HepG2 (cell line): ENCODE data around the gene OTUD1. TPM values are rescaled to one million over a fixed set of nuclear protein-coding genes. Genes with fewer than 3 reads are reported as not detected.

ENCODE experiments used
- ATAC-seq: fragments of 200-7000 bp; cut with Tn5 transposase; 3 replicates; pipeline ENCODE4 v1.9.1; 2020; ENCODE audit warnings: mild to moderate bottlenecking, moderate library complexity
- BruUV-seq: library from RNA; stranded (reverse); fragments of 400-500 nt; replicated peaks from 2 replicates; lab custom pipeline; 2021; lab: Mats Ljungman, UMichigan
- CTCF ChIA-PET: fragments of 300-600 bp; formaldehyde crosslinking; extraction: SDS; loops from one replicate; lab custom pipeline; 2021; ENCODE audit warnings: low total read pairs, inconsistent platforms, low intra/inter-chr PET ratio; lab: Yijun Ruan, JAX
- POLR2A ChIA-PET: fragments of 350-600 bp; sonication (Branson Sonifier 250); formaldehyde crosslinking; loops from one replicate; lab custom pipeline; 2020; ENCODE audit warnings: antibody characterized with exemption, inconsistent platforms; lab: Yijun Ruan, JAX
- DNase-seq: peaks from one replicate; pipeline ENCODE4 v3.0.0-alpha.2; 2015; ENCODE audit warnings: low spot score
- FAIRE-seq: peaks from 3 replicates; lab custom pipeline; 2011; peaks lifted over from hg19 to GRCh38; lab: Jason Lieb, UNC
- H2AFZ ChIP-seq: one replicate; pipeline ENCODE4 v1.6.1; 2011; ENCODE audit warnings: low read length, inconsistent platforms
- H3K27ac ChIP-seq: fragments of 300-600 bp; 3 replicates; pipeline ENCODE4 v1.8.0; 2011; ENCODE audit warnings: mixed run types, mild to moderate bottlenecking, mixed read lengths, low read length, inconsistent platforms; ENCODE audit not compliant: insufficient read depth; ENCODE audit errors: extremely low read length
- H3K27me3 ChIP-seq, 2 experiments: fragments of 200-600 bp in 1 of 2; 2 replicates in 1 of 2; 3 replicates in 1 of 2; pipeline versions ENCODE4 v1.6.0 to v1.8.0; 2011; ENCODE audit warnings: low read length in 2 of 2, mild to moderate bottlenecking in 2 of 2, moderate library complexity in 2 of 2, inconsistent platforms in 1 of 2; ENCODE audit not compliant: insufficient read depth in 2 of 2, control insufficient read depth in 1 of 2
- H3K36me3 ChIP-seq, 2 experiments: fragments of 200-600 bp in 1 of 2; replicated peaks in 1 of 2; 2 replicates in 1 of 2; 3 replicates in 1 of 2; pipeline versions ENCODE4 v1.5.1 to v1.8.0; 2011; ENCODE audit warnings: low read length in 2 of 2, inconsistent platforms in 1 of 2; ENCODE audit not compliant: insufficient read depth in 2 of 2, control insufficient read depth in 1 of 2
- H3K4me1 ChIP-seq: 2 replicates; pipeline ENCODE4 v1.5.1; 2012; ENCODE audit warnings: low read length, inconsistent platforms; ENCODE audit not compliant: insufficient read depth
- H3K4me2 ChIP-seq: 2 replicates; pipeline ENCODE4 v1.6.0; 2011; ENCODE audit warnings: low read depth, low read length, inconsistent platforms
- H3K4me3 ChIP-seq, 3 experiments: fragments of 200-600 bp in 1 of 3; sonication (generic), shearing (Covaris generic) in 1 of 3; replicated peaks in 1 of 3; 2 replicates each; pipeline ENCODE4 v1.5.1; 2011 to 2016; ENCODE audit warnings: low read length in 3 of 3, inconsistent platforms in 2 of 3, low read depth in 2 of 3, mild to moderate bottlenecking in 2 of 3, control low read depth in 1 of 3, mixed read lengths in 1 of 3; ENCODE audit not compliant: insufficient read depth in 1 of 3
- H3K79me2 ChIP-seq: one replicate; pipeline ENCODE4 v1.6.1; 2011; ENCODE audit warnings: low read length, inconsistent platforms; ENCODE audit not compliant: insufficient read depth
- H3K9ac ChIP-seq: 2 replicates; pipeline ENCODE4 v1.6.0; 2011; ENCODE audit warnings: mild to moderate bottlenecking, low read depth, low read length, inconsistent platforms; ENCODE audit not compliant: insufficient read depth
- H3K9me3 ChIP-seq: 2 replicates; pipeline ENCODE4 v1.5.1; 2012; ENCODE audit warnings: mild to moderate bottlenecking, low read length
- H4K20me1 ChIP-seq: 2 replicates; pipeline ENCODE4 v1.6.0; 2011; ENCODE audit warnings: inconsistent platforms, mild to moderate bottlenecking, low read length, moderate library complexity; ENCODE audit not compliant: insufficient read depth
- HNRNPK ChIP-seq: fragments of 200-400 bp; formaldehyde crosslinking; IDR thresholded peaks from 2 replicates; pipeline ENCODE4 v1.6.1; 2018; ENCODE audit warnings: low read length, low read depth, moderate library complexity, mild to moderate bottlenecking; ENCODE audit not compliant: poor library complexity, severe bottlenecking
- ZBTB1 ChIP-seq: sonication (generic); formaldehyde crosslinking; IDR thresholded peaks from 2 replicates; pipeline ENCODE4 v1.4.0; 2020; ENCODE audit warnings: missing genetic modification reagents, borderline replicate concordance
- ZNF550 ChIP-seq: sonication (generic); formaldehyde crosslinking; IDR thresholded peaks from 2 replicates; pipeline ENCODE4 v1.4.0; 2020; ENCODE audit warnings: mild to moderate bottlenecking, missing genetic modification reagents, borderline replicate concordance
- WGBS: methylation state at CpG from one replicate; pipeline ENCODE4 v1.1.6; 2017; ENCODE audit warnings: low lambda C conversion rate; 5-methylcytosine and 5-hydroxymethylcytosine counted together
- in situ Hi-C: cut with HindIII; loops from 2 replicates; pipeline ENCODE4 v1.10.0; 2017; ENCODE audit warnings: low pct_unique_long_range_greater_than_20kb; ENCODE audit not compliant: extremely low pct_ligation_motif_present
- intact Hi-C: fragments of 100-400 bp; cut with micrococcal nuclease; formaldehyde crosslinking; loops from one replicate; pipeline ENCODE4 v1.10.0; 2022; ENCODE audit not compliant: unreplicated experiment
- polyA plus RNA-seq, 8 experiments: library from polyadenylated mRNA; depleted of rRNA in 3 of 8; stranded (reverse) in 7 of 8; unstranded in 1 of 8; fragments of >200 nt; fragmentation: Illumina TruSeq in 4 of 8; extraction: Trizol in 4 of 8; gene quantifications; 2 replicates each; pipeline versions ENCODE4 v1.2.1 to v1.2.3, GENCODE V29; 2011 to 2016; ENCODE audit warnings: low read depth in 4 of 8, missing spikeins in 1 of 8, mixed read lengths in 1 of 8; ENCODE audit not compliant: insufficient read depth in 1 of 8
- total RNA-seq, 5 experiments: library from RNA; depleted of rRNA; stranded (reverse); fragments of >200 nt; fragmentation: Illumina TruSeq; extraction: Trizol; gene quantifications; 2 replicates each; pipeline ENCODE4 v1.2.3, GENCODE V29; 2016; ENCODE audit warnings: low read depth in 1 of 5
- TF ChIP-seq, protein P1 (sequence below): sonication (generic); formaldehyde crosslinking; IDR thresholded peaks from 2 replicates; pipeline ENCODE4 v1.4.0; 2020; ENCODE audit warnings: mild to moderate bottlenecking, missing genetic modification reagents
- TF ChIP-seq, protein P2 (sequence below): sonication (generic); formaldehyde crosslinking; IDR thresholded peaks from 2 replicates; pipeline ENCODE4 v1.4.0; 2020; ENCODE audit warnings: missing genetic modification reagents

The OTUD1 gene
- total and polyA plus RNA-seq, 2 of the 13 experiments (the other 11 are each of a cell fraction or from before 2014, with no cell fraction given): 1.2 to 1.4 TPM

DNA sequence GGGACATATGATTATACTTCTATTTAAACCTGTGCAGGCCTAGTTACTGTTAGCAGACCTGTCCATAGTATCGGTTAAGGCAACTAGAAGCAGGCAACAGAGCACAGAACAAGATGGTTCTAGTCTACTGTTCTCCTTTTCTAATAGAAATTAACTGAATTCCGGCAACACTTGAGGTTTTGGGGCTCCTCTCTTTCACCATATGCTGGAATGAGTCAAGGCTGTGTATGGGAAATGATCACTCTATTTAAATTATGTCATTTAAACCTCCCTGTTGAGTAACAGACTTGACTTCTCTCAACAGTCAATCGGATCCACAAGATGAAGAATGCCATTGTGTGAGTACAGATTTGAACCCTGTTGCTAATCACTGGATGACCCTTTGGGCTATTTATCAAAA lies 6.2 kb upstream of the OTUD1 start:
- H3K4me1 ChIP-seq: no peaks in the 10 kb centered on the region
- no peak overlapping the region for H3K4me3 ChIP-seq
- CTCF ChIA-PET: no interaction called here
- H3K79me2 ChIP-seq: no peaks in the 10 kb centered on the region
- H3K9me3 ChIP-seq: no peaks in the 10 kb centered on the region
- FAIRE-seq: no peak
- H4K20me1 ChIP-seq: no peaks in the 10 kb centered on the region
- 44% methylated on average over 3 of the region's 3 CpGs for WGBS
- TF ChIP-seq HNRNPK (no peak), ZBTB1 (CRISPR knock-in tag) (no peak)
- no TSS peak for BruUV-seq
- no peak overlapping the region for H3K9ac ChIP-seq
- no peak overlapping the region for H3K4me2 ChIP-seq
- no peak for ATAC-seq
- H3K27me3 ChIP-seq: no peaks in the 10 kb centered on the region
- no peak for DNase-seq
- intact Hi-C loops (no loop called here), in situ Hi-C loops (no loop called here)
- H2AFZ ChIP-seq: no peak overlapping the region
- no peaks in the 10 kb centered on the region for H3K36me3 ChIP-seq
- no peak overlapping the region for H3K27ac ChIP-seq
- POLR2A ChIA-PET: no interaction called here

DNA sequence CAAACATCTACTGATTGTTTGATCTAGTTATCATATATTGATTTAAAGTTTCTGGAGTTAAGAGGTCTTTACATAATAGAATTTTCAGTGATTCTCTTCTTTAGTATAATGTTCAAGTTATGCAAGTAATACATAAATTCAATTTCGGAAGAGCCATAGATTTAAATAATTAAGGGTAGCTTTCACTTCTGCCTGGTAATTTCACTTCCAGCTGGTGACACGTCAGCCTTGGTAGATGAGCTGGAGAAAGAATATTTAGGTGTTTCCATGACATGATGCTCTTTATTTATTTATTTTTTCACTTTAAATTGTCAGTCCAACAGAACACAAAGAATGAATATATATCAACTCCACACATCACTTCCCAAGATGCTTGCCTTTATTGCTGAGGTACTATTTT lies 5.2 kb upstream of the OTUD1 start:
- Histone ChIP-seq H3K27me3 (no peaks in the 10 kb centered on the region), H3K27ac (no peak overlapping the region), H3K4me1 (no peaks in the 10 kb centered on the region), H3K9ac (no peak overlapping the region), H3K4me3 (no peak overlapping the region), H4K20me1 (no peaks in the 10 kb centered on the region), H2AFZ (no peak overlapping the region), H3K36me3 (no peaks in the 10 kb centered on the region), H3K79me2 (no peaks in the 10 kb centered on the region), H3K9me3 (no peaks in the 10 kb centered on the region), H3K4me2 (no peak overlapping the region)
- ChIA-PET CTCF (no interaction called here), POLR2A (no interaction called here)
- no peak for FAIRE-seq
- ATAC-seq: no peak
- in situ Hi-C loops (no loop called here), intact Hi-C loops (no loop called here)
- no peak for TF ChIP-seq ZNF550 (CRISPR knock-in tag)
- TF ChIP-seq, protein P1, sequence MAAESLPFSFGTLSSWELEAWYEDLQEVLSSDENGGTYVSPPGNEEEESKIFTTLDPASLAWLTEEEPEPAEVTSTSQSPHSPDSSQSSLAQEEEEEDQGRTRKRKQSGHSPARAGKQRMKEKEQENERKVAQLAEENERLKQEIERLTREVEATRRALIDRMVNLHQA (CRISPR knock-in tag): no peak
- TF ChIP-seq, protein P2, sequence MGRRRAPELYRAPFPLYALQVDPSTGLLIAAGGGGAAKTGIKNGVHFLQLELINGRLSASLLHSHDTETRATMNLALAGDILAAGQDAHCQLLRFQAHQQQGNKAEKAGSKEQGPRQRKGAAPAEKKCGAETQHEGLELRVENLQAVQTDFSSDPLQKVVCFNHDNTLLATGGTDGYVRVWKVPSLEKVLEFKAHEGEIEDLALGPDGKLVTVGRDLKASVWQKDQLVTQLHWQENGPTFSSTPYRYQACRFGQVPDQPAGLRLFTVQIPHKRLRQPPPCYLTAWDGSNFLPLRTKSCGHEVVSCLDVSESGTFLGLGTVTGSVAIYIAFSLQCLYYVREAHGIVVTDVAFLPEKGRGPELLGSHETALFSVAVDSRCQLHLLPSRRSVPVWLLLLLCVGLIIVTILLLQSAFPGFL (CRISPR knock-in tag): no peak
- no TSS peak for BruUV-seq
- WGBS: 44% methylated on average over 2 of the region's 2 CpGs
- DNase-seq: no peak
